Epithelial cell of alveolus of lung (primary cell): ENCODE measurements around the gene RSL24D1. TPM values are rescaled to one million over a fixed set of nuclear protein-coding genes. Genes with fewer than 3 reads are reported as not detected.

Source experiments
- total RNA-seq: library from RNA; depleted of rRNA; stranded (reverse); fragments of >200 nt; gene quantifications from 2 replicates; pipeline ENCODE4 v1.2.1, GENCODE V29; 2015

The RSL24D1 gene
- total RNA-seq: 105 and 120 TPM in 2 replicates

GRCh38 chr15:55196458-55197361 lies at the start of gene RSL24D1:
RSL24D1 (minus strand) TSS chr15:55196941; CDS start chr15:55196890, 51 bp downstream.

Other genes with a start within 250 kb of the RSL24D1 start
- gene RAB27A, start 92.9 kb upstream of the RSL24D1 start, total RNA-seq: 13.1 and 19.8 TPM in 2 replicates
- gene PIGBOS1, start 122.2 kb upstream of the RSL24D1 start, total RNA-seq: 10.0 and 15.6 TPM in 2 replicates
- gene PIGB, start 122.3 kb upstream of the RSL24D1 start, total RNA-seq: 8.7 and 9.7 TPM in 2 replicates
- 22.4 and 30.6 TPM in 2 replicates for gene CCPG1, start 211.4 kb upstream of the RSL24D1 start, total RNA-seq
- gene PIERCE2, start 211.6 kb upstream of the RSL24D1 start, total RNA-seq: 6.5 TPM in 1 of 2 replicates, not detected in the other